Endometrial microvascular endothelial cells (primary cell): ENCODE data around the gene DERA. TPM values are rescaled to one million over a fixed set of nuclear protein-coding genes. Genes with fewer than 3 reads are reported as not detected.
"Not testable (repeated sequence)": the region's sequence is repeated elsewhere in the genome, so short reads cannot be mapped to it uniquely, and the experiment has no call there.

ENCODE experiments used
- in situ Hi-C: cut with HindIII; loops from 2 replicates; pipeline ENCODE4 v1.10.0; 2017; ENCODE audit warnings: low sequenced_read_pairs, low pct_unique_long_range_greater_than_20kb; ENCODE audit errors: inconsistent ontology term
- total RNA-seq: library from RNA; depleted of rRNA; stranded (reverse); fragments of >200 nt; gene quantifications from one replicate; pipeline ENCODE4 v1.2.3, GENCODE V29; 2015; ENCODE audit errors: inconsistent ontology term

DERA gene
- total RNA-seq, 1 donor from 2014 or later, result 84.6 TPM

GRCh38 chr12:15995801-15996200 is 84.7 kb downstream of the DERA start:
- in situ Hi-C loops, result no loop called here

GRCh38 chr12:15996254-15996653 is 85.1 kb downstream of the DERA start:
- in situ Hi-C loops, result no loop called here

- in situ Hi-C loops, result no loop called here
Measured at GRCh38 chr12:15996948-15997347, 85.8 kb downstream of the DERA start.

GRCh38 chr12:15997910-15998309 is 86.8 kb downstream of the DERA start:
- in situ Hi-C loops, result no loop called here

- in situ Hi-C loops, result no loop called here
Measured at GRCh38 chr12:16002880-16003279, 91.7 kb downstream of the DERA start.

- in situ Hi-C loops, result no loop called here
Measured at GRCh38 chr12:16003460-16003859, 92.3 kb downstream of the DERA start.

GRCh38 chr12:16006752-16007151 is 95.6 kb downstream of the DERA start:
- in situ Hi-C loops, result no loop called here

- in situ Hi-C loops, result no loop called here
Measured at GRCh38 chr12:16008421-16008824, 97.3 kb downstream of the DERA start.

GRCh38 chr12:16012117-16012516 is 101.0 kb downstream of the DERA start:
- in situ Hi-C loops, result no loop called here

- in situ Hi-C loops, result not testable (repeated sequence)
Measured at GRCh38 chr12:16013722-16014121, 102.6 kb downstream of the DERA start.

- in situ Hi-C loops, result not testable (repeated sequence)
Measured at GRCh38 chr12:16014394-16014793, 103.3 kb downstream of the DERA start.

- in situ Hi-C loops, result no loop called here
Measured at GRCh38 chr12:16016748-16017147, 105.6 kb downstream of the DERA start.

- in situ Hi-C loops, result no loop called here
Measured at GRCh38 chr12:16018306-16018705, 107.2 kb downstream of the DERA start.

GRCh38 chr12:16019136-16019535 is 108.0 kb downstream of the DERA start:
- in situ Hi-C loops, result no loop called here

- in situ Hi-C loops, result no loop called here
Measured at GRCh38 chr12:16020031-16020430, 108.9 kb downstream of the DERA start.

GRCh38 chr12:16021026-16021425 is 109.9 kb downstream of the DERA start:
- in situ Hi-C loops, result no loop called here

GRCh38 chr12:16021676-16022075 is 110.5 kb downstream of the DERA start:
- in situ Hi-C loops, result no loop called here

- in situ Hi-C loops, result no loop called here
Measured at GRCh38 chr12:16027002-16027401, 115.9 kb downstream of the DERA start.

- in situ Hi-C loops, result no loop called here
Measured at GRCh38 chr12:16030744-16031143, 119.6 kb downstream of the DERA start.

GRCh38 chr12:16034136-16034817 is 123.1 kb downstream of the DERA start:
- in situ Hi-C loops, result no loop called here

- in situ Hi-C loops, result no loop called here
Measured at GRCh38 chr12:16036073-16036472, 124.9 kb downstream of the DERA start.
